WERI-Rb-1 (cell line): ENCODE measurements around the gene PDGFRB.

Experiments used
- DNase-seq: peaks from one replicate; pipeline ENCODE4 v3.0.0-alpha.2; 2020
- H3K27ac ChIP-seq: fragments of 250-450 bp; sonication (Bioruptor Pico); 2 replicates; pipeline ENCODE4 v1.5.1; 2020; ENCODE audit warnings: mild to moderate bottlenecking, moderate library complexity
- H3K27me3 ChIP-seq: fragments of 250-450 bp; sonication (Bioruptor Pico); 2 replicates; pipeline ENCODE4 v1.5.1; 2021; ENCODE audit warnings: mild to moderate bottlenecking, low read depth, moderate library complexity; ENCODE audit not compliant: insufficient read depth, severe bottlenecking
- H3K36me3 ChIP-seq: fragments of 250-450 bp; sonication (Bioruptor Pico); 2 replicates; pipeline ENCODE4 v1.5.1; 2020; ENCODE audit warnings: mild to moderate bottlenecking, moderate library complexity
- H3K4me3 ChIP-seq: 2 replicates; pipeline ENCODE4 v1.5.1; 2011; ENCODE audit warnings: low read depth, mild to moderate bottlenecking, control low read depth, low read length
- H3K9me3 ChIP-seq: fragments of 250-450 bp; sonication (Bioruptor Pico); 2 replicates; pipeline ENCODE4 v1.5.1; 2021; ENCODE audit warnings: mild to moderate bottlenecking, moderate library complexity; ENCODE audit not compliant: severe bottlenecking
- TF ChIP-seq, protein P1 (sequence below): IDR thresholded peaks from 2 replicates; pipeline ENCODE4 v1.5.1; 2011; ENCODE audit warnings: low read depth, mild to moderate bottlenecking, control low read depth, inconsistent platforms, low read length

PDGFRB gene

DNA sequence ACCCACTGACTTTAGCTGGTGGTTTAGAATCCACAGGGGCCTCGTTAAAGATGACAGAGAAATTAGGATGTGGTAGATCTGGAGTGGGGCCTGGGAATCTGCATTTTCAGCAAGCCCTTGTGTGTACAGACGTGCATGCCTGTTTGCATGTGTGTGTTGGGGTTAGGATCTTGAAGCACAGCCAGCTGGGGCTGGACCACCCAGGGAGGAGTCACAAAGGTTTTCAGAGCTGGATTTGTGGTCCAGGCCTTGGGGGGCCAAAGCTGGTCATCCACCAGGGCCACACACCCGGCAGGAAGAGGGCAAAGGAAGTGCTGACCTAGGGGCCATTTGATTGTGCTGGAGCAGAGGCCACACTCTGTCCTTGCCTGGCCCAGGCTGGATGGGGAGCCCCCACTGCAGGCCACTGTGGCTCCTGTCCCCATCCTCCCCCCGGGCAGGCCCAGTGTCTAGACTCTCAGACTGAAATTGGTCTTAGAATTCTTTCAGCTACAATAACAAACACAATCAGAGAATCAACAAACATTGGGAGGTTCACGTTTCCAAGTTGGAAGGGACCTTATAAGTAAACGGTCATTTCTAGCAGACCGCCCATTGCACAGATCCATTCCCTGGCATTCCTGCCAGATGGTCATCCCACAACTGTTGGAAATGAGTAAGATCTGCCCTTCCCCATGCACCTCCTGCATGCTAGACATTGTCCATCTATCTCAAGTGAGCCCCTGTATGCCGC is 21.3 kb upstream of the PDGFRB start:
- TF ChIP-seq, protein P1, sequence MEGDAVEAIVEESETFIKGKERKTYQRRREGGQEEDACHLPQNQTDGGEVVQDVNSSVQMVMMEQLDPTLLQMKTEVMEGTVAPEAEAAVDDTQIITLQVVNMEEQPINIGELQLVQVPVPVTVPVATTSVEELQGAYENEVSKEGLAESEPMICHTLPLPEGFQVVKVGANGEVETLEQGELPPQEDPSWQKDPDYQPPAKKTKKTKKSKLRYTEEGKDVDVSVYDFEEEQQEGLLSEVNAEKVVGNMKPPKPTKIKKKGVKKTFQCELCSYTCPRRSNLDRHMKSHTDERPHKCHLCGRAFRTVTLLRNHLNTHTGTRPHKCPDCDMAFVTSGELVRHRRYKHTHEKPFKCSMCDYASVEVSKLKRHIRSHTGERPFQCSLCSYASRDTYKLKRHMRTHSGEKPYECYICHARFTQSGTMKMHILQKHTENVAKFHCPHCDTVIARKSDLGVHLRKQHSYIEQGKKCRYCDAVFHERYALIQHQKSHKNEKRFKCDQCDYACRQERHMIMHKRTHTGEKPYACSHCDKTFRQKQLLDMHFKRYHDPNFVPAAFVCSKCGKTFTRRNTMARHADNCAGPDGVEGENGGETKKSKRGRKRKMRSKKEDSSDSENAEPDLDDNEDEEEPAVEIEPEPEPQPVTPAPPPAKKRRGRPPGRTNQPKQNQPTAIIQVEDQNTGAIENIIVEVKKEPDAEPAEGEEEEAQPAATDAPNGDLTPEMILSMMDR = no peak
- Histone ChIP-seq H3K27me3 (no peaks in the 10 kb centered on the region), H3K9me3 (no peaks in the 10 kb centered on the region), H3K4me3 (no peak overlapping the region), H3K36me3 (no peaks in the 10 kb centered on the region), H3K27ac (no peak overlapping the region)
- DNase-seq = no peak

- no peak overlapping the region for H3K4me3 ChIP-seq
- peak; percentile 39 for DNase-seq
- H3K36me3 ChIP-seq = no peaks in the 10 kb centered on the region
- H3K27ac ChIP-seq = no peak overlapping the region
- TF ChIP-seq, protein P1 = peak; percentile 75
- no peaks in the 10 kb centered on the region for H3K9me3 ChIP-seq
- no peaks in the 10 kb centered on the region for H3K27me3 ChIP-seq
These were observed 19.9 kb upstream of the PDGFRB start for GRCh38 chr5:150175536-150175935.

DNA sequence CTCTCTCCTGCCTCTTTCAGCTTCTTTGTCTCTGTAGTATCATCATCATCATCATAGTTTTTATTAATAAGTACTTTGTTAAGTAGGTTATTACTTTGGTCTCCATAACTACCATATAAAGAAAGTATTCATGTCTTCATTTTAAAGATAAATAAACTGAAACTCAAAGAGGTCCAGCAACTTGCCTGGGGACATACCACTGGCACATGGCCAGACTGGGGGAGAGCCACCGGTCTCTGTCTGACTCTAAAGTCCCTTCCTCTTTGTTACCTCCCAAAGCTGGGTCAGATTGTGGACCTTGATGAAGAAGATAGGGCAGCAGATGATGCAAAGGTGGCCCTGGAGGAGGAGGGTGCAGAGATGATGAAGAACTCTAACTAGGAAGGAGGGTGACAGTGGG is 19.4 kb upstream of the PDGFRB start:
- Histone ChIP-seq H3K9me3 (no peaks in the 10 kb centered on the region), H3K27me3 (no peaks in the 10 kb centered on the region), H3K36me3 (no peaks in the 10 kb centered on the region), H3K4me3 (no peak overlapping the region), H3K27ac (no peak overlapping the region)
- no peak for DNase-seq
- TF ChIP-seq, protein P1 = no peak

- Histone ChIP-seq H3K9me3 (no peaks in the 10 kb centered on the region), H3K27me3 (no peaks in the 10 kb centered on the region), H3K27ac (no peak overlapping the region), H3K36me3 (no peaks in the 10 kb centered on the region), H3K4me3 (no peak overlapping the region)
- no peak for DNase-seq
- TF ChIP-seq, protein P1 = no peak
These were observed 18.6 kb upstream of the PDGFRB start for GRCh38 chr5:150174285-150174684.

DNA sequence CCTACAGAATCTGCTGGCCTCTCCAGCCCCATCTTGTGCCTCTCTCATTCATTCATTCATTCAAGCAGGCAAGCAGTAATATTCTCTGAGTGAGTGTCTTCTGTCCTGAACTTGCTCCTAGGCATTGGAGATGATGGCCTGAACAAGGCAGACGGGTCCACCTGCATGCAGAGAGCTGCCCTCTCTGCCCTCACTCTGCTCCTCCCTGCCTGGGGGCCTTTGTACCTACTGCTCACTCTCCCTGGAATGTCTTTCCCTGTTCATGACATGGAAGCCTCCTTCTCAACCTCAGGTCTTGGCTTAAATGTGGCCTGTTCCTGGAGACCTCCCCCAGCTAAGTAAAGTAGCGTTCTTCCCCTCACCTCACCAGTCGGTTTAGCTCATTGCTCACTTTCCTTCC is 17.5 kb upstream of the PDGFRB start:
- H3K27ac ChIP-seq = no peak overlapping the region
- no peak overlapping the region for H3K4me3 ChIP-seq
- TF ChIP-seq, protein P1 = no peak
- DNase-seq = no peak
- H3K36me3 ChIP-seq = no peaks in the 10 kb centered on the region
- no peaks in the 10 kb centered on the region for H3K27me3 ChIP-seq
- H3K9me3 ChIP-seq = no peaks in the 10 kb centered on the region

DNA sequence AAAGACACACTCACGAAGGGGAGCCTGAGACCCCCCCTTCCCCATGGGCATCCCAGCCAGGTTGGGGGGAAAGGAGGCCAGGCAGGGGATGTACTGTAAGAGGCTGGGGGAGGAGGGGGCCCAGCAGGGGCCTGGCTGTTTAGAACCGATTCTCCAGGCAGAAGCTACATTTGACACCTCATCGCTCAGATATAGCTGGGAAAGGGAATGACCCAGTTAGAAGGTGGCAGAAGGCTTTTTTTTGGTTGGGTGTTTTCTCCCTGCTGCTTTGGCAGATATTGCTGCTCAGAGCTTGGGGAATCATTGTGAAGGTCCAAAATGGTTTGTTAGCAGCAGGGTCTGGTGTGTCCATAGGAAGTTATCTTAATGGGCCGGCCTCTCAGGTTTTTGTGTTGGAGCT is 16.9 kb upstream of the PDGFRB start:
- H3K27ac ChIP-seq = no peak overlapping the region
- H3K27me3 ChIP-seq = no peaks in the 10 kb centered on the region
- H3K36me3 ChIP-seq = no peaks in the 10 kb centered on the region
- H3K4me3 ChIP-seq = no peak overlapping the region
- no peak for DNase-seq
- H3K9me3 ChIP-seq = no peaks in the 10 kb centered on the region
- TF ChIP-seq, protein P1 = no peak
